Choroid plexus epithelial cell (primary cell): ENCODE data around the gene CEP104.

Experiments
- DNase-seq: peaks from one replicate; pipeline ENCODE4 v3.0.0-alpha.2; 2010; ENCODE audit warnings: low read depth
- H3K4me3 ChIP-seq: 2 replicates; pipeline ENCODE4 v1.5.1; 2011; ENCODE audit warnings: low read depth, mild to moderate bottlenecking, control low read depth, low read length, moderate library complexity
- TF ChIP-seq, protein P1 (sequence below): conservative IDR thresholded peaks from 2 replicates; pipeline ENCODE4 v1.5.1; 2011; ENCODE audit warnings: low read depth, mild to moderate bottlenecking, control low read depth, inconsistent platforms, low read length, moderate library complexity

The CEP104 gene

DNA sequence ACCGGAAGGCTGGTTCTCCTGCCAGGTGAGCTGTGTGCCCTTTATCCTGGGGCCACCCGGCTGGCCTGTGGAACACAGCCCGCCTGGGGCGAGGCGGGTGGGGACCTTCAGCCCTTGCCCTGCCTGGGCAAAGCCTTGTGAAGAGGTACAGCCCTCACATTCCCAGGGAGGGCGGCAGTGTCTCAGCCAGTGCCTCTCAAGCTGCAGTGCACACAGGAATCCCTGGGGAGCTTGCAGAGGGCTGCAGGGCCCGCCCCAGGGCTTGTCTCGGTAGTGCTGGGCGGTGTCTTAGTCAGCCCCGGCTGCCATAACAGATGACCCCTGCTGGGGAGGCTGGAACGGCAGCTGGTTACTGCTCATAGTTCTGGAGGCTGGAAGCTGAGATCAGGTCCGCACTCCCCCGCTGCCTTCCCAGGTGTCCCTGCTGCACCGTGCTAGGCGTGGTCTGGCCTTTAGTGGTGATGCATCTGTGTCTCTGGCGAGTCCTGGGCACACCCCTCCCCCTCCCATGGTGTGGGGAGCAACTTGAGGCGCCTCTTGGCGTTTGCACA is 12.8 kb upstream of the CEP104 start:
- TF ChIP-seq, protein P1, sequence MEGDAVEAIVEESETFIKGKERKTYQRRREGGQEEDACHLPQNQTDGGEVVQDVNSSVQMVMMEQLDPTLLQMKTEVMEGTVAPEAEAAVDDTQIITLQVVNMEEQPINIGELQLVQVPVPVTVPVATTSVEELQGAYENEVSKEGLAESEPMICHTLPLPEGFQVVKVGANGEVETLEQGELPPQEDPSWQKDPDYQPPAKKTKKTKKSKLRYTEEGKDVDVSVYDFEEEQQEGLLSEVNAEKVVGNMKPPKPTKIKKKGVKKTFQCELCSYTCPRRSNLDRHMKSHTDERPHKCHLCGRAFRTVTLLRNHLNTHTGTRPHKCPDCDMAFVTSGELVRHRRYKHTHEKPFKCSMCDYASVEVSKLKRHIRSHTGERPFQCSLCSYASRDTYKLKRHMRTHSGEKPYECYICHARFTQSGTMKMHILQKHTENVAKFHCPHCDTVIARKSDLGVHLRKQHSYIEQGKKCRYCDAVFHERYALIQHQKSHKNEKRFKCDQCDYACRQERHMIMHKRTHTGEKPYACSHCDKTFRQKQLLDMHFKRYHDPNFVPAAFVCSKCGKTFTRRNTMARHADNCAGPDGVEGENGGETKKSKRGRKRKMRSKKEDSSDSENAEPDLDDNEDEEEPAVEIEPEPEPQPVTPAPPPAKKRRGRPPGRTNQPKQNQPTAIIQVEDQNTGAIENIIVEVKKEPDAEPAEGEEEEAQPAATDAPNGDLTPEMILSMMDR = peak; percentile 59
- peak; percentile 88 for DNase-seq

DNA sequence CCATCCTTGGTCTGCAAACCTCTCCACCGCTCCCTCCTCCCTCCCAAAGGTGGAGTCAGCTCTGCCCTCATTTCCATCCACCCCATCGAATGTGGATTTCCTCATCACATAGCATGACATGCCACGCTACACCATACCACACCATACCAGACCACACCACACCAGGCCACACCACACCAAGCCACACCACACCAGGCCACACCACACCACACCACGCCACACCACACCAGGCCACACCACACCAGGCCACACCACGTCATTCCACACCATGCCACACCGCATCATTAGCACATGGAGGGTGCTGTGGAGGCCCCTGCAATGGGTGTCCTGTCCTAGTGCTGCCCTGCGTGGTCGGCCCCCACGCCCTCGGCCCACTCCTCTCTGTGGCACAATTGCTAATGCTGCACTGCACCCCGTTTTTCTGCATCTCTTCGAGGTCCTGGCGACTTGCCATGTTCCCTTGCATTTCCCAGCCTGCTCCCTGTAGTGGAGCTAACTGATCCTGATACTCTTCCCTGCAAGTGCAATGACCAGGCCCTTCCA is 11.5 kb upstream of the CEP104 start:
- H3K4me3 ChIP-seq = no peak overlapping the region
- no peak for DNase-seq
- TF ChIP-seq, protein P1 = no peak

More for the DNA sequence above, 12.8 kb upstream of the CEP104 start:
- no peak overlapping the region for H3K4me3 ChIP-seq

DNA sequence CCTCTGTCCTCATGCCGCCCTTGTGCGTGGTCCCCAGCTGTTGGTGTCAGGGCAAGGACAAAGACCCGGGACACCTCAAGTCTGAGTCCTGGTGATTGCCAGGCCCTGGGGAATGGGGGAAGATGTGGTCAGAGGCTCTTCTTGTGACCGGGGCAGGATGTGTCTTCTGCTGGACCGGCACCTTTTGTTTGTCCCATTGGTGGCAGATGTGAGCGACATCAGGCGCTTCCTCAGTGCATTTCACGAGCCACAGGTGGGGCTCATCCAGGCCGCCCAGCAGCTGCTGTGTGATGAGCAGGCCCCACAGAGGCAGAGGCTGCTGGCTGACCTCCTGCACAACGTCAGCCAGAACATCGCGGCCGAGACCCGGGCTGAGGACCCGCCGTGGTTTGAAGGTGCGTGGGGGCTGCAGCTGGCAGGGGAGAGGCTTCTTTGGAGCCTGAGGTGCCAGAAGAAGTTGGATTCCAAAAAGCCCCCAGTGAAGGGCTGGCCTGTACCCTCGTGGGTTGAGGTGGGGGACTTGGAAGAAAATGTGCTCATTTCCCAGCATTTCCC is 8.7 kb upstream of the CEP104 start:
- DNase-seq = no peak
- TF ChIP-seq, protein P1 = no peak
- H3K4me3 ChIP-seq = no peak overlapping the region

DNA sequence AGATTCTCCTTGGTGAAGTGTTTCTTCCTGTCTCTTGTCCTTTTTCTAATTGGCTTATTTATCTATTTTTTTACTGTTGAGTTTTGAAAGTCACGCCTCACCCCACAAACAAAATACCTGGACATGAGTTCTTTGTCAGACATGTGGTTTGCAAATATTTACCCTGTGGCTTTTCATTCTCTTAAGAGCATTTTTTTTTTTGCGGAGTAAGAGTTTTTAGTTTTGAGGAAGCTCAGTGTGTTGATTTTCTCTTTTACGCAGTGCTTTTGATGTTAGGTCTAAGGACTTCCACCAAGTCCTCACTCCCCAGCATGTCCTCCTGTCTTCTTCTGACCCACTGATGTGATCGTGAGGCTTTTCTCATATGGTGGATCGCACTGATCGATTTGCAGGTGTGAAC is 7.9 kb upstream of the CEP104 start:
- no peak for DNase-seq
- no peak overlapping the region for H3K4me3 ChIP-seq
- TF ChIP-seq, protein P1 = no peak

DNA sequence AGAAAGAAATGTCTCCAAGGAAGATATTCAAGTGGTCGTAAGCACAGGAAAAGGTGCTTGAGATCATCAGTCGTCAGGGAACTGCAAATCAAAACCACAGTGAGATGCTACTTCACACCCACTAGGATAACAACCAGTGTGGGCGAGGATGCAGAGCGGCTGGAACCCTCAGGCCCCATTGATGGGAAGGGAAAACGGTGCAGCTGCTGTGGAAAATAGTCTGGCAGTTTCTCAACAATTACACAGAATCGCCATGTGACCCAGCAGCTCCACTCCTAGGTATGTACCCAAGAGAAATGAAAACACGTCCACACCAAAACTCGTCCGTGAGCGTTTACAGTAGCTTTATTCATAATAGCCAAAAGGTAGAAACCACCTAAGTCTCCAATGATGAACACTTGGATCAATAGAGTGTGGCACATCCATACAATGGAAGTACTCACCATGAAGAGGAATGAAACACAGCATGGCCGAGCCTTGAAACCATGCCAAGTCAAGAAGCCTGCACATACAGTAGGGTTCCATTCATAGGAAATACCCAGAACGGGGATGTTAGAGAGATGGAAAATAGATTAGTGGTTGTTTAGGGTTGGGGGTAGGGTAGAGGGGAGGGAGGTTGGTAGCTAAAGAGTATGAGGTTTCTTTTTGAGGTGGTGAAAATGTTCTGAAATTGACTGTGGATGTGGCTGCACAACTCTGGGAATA is 6.4 kb upstream of the CEP104 start:
- H3K4me3 ChIP-seq = no peak overlapping the region
- TF ChIP-seq, protein P1 = no peak
- DNase-seq = no peak

DNA sequence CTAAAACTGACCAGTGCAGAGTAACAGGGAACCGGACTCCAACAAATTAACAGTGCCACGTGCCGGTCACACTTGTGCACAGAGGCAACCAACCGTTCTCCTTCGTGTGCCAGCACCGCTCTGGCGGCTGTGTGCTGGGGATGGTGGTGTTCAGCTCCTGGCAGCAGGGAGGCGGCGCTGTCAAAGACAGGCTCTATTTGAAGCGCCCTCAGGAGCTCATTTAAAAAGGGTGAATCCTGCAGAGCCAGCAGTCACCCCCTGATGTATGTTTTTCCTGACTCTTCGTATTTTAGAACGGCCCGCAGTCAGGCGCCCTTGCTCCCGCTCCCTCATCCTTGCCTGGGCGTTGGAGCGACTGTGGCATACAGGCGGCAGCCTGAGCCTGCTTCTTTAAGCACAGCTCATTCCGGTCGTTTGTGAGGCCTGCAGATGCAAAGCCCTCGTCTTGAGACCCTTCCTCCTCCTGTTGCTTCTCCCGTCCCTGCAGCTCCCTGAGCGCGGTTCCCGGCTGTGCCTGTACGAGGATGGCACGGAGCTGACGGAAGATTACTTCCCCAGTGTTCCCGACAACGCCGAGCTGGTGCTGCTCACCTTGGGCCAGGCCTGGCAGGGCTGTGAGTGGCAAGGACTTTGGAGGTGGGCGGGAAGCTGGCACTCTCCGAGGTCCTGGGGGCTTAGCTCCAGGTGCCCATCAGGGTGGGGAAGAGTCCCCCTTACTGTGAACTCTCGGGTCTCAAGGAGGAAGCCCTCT is 1.4 kb upstream of the CEP104 start:
- DNase-seq = peak; percentile 64
- TF ChIP-seq, protein P1 = peak; percentile 59
- H3K4me3 ChIP-seq = peak overlapping the region; percentile 94
